HepG2 (cell line): ENCODE measurements around the gene QRICH2. TPM values are rescaled to one million over a fixed set of nuclear protein-coding genes. Genes with fewer than 3 reads are reported as not detected.

Source experiments
- EHMT2 ChIP-seq: fragments of 200-600 bp; sonication (generic); IDR thresholded peaks from 2 replicates; pipeline ENCODE4 v1.7.0; 2017; ENCODE audit warnings: antibody characterized with exemption, low read depth, low read length, borderline replicate concordance
- ELF4 ChIP-seq: sonication (generic); formaldehyde crosslinking; IDR thresholded peaks from 2 replicates; pipeline ENCODE4 v1.5.0; 2020; ENCODE audit warnings: missing genetic modification reagents, mild to moderate bottlenecking, moderate library complexity, borderline replicate concordance
- HMGA1 ChIP-seq: sonication (generic); formaldehyde crosslinking; conservative IDR thresholded peaks from 2 replicates; pipeline ENCODE4 v1.4.0; 2020; ENCODE audit warnings: missing genetic modification reagents
- HNF4G ChIP-seq, 2 experiments: sonication (generic) in 1 of 2; formaldehyde crosslinking in 1 of 2; IDR thresholded peaks; 2 replicates each; pipeline versions ENCODE4 v1.4.0 to v1.6.1; 2011 to 2020; ENCODE audit warnings: borderline replicate concordance in 2 of 2, low read depth in 2 of 2, mild to moderate bottlenecking in 2 of 2, low read length in 1 of 2, missing genetic modification reagents in 1 of 2, moderate library complexity in 1 of 2
- KDM5B ChIP-seq: sonication (generic); formaldehyde crosslinking; IDR thresholded peaks from 2 replicates; pipeline ENCODE4 v1.4.0; 2020; ENCODE audit warnings: missing genetic modification reagents, mild to moderate bottlenecking, borderline replicate concordance
- KLF6 ChIP-seq: IDR thresholded peaks from 2 replicates; pipeline ENCODE4 v1.8.0; 2016; ENCODE audit warnings: missing biosample characterization, missing genetic modification reagents
- MBD4 ChIP-seq: IDR thresholded peaks from 2 replicates; pipeline ENCODE4 v1.6.1; 2012; ENCODE audit warnings: low read length, inconsistent platforms, borderline replicate concordance
- MIER3 ChIP-seq: IDR thresholded peaks from 2 replicates; pipeline ENCODE4 v1.6.1; 2016; ENCODE audit warnings: missing compliant biosample characterization, borderline replicate concordance
- NCOR1 ChIP-seq: fragments of 200-600 bp; sonication (generic); IDR thresholded peaks from 2 replicates; pipeline ENCODE4 v1.7.0; 2017; ENCODE audit warnings: antibody characterized with exemption, low read length, borderline replicate concordance
- RFXAP ChIP-seq: sonication (generic); formaldehyde crosslinking; IDR thresholded peaks from 2 replicates; pipeline ENCODE4 v1.4.0; 2020; ENCODE audit warnings: missing genetic modification reagents, borderline replicate concordance
- SMAD9 ChIP-seq: sonication (generic); formaldehyde crosslinking; IDR thresholded peaks from 2 replicates; pipeline ENCODE4 v1.5.1; 2020; ENCODE audit warnings: mild to moderate bottlenecking, missing genetic modification reagents
- TCF12 ChIP-seq, 2 experiments: fragments of 450-650 bp in 1 of 2; sonication (generic) in 1 of 2; formaldehyde crosslinking in 1 of 2; IDR thresholded peaks; 2 replicates each; pipeline versions ENCODE4 v1.6.1 to v1.8.0; 2017 to 2022; ENCODE audit warnings: antibody characterized with exemption in 1 of 2, mild to moderate bottlenecking in 1 of 2, missing genetic modification reagents in 1 of 2, moderate library complexity in 1 of 2
- TEAD3 ChIP-seq: optimal IDR thresholded peaks from 2 replicates; pipeline ENCODE3; 2016; ENCODE audit warnings: borderline replicate concordance
- TOE1 ChIP-seq: sonication (generic); formaldehyde crosslinking; IDR thresholded peaks from 2 replicates; pipeline ENCODE4 v1.4.0; 2020; ENCODE audit warnings: mild to moderate bottlenecking, missing genetic modification reagents
- TP53 ChIP-seq: sonication (generic); formaldehyde crosslinking; conservative IDR thresholded peaks from 2 replicates; pipeline ENCODE4 v1.4.0; 2020; ENCODE audit warnings: missing genetic modification reagents
- XRCC5 ChIP-seq: fragments of 200-400 bp; formaldehyde crosslinking; optimal IDR thresholded peaks from 2 replicates; pipeline ENCODE3; 2017; ENCODE audit warnings: mild to moderate bottlenecking, low read length
- ZNF121 ChIP-seq: sonication (generic); formaldehyde crosslinking; IDR thresholded peaks from 2 replicates; pipeline ENCODE4 v1.5.0; 2020; ENCODE audit warnings: mild to moderate bottlenecking, missing genetic modification reagents
- ZNF205 ChIP-seq: IDR thresholded peaks from 2 replicates; pipeline ENCODE4 v1.6.1; 2018; ENCODE audit warnings: missing biosample characterization, missing genetic modification reagents
- ZNF274 ChIP-seq: sonication (generic); formaldehyde crosslinking; IDR thresholded peaks from 2 replicates; pipeline ENCODE4 v1.5.1; 2020; ENCODE audit warnings: mild to moderate bottlenecking, missing genetic modification reagents
- ZNF460 ChIP-seq: sonication (generic); formaldehyde crosslinking; IDR thresholded peaks from 2 replicates; pipeline ENCODE4 v1.5.1; 2020; ENCODE audit warnings: missing genetic modification reagents, mild to moderate bottlenecking, borderline replicate concordance
- ZNF484 ChIP-seq: sonication (generic); formaldehyde crosslinking; IDR thresholded peaks from 2 replicates; pipeline ENCODE4 v1.5.1; 2020; ENCODE audit warnings: mild to moderate bottlenecking, low read depth, missing genetic modification reagents, borderline replicate concordance
- ZNF660 ChIP-seq: sonication (generic); formaldehyde crosslinking; IDR thresholded peaks from 2 replicates; pipeline ENCODE4 v1.5.1; 2020; ENCODE audit warnings: mild to moderate bottlenecking, low read depth, missing genetic modification reagents, borderline replicate concordance
- ZNF709 ChIP-seq: sonication (generic); formaldehyde crosslinking; IDR thresholded peaks from 2 replicates; pipeline ENCODE4 v1.5.0; 2020; ENCODE audit warnings: mild to moderate bottlenecking, missing genetic modification reagents
- ZNF724P ChIP-seq: sonication (generic); formaldehyde crosslinking; IDR thresholded peaks from 2 replicates; pipeline ENCODE4 v1.8.0; 2022; ENCODE audit warnings: missing genetic modification reagents, borderline replicate concordance
- ZNF792 ChIP-seq: IDR thresholded peaks from 2 replicates; pipeline ENCODE4 v1.6.1; 2016
- ZSCAN31 ChIP-seq: sonication (generic); formaldehyde crosslinking; IDR thresholded peaks from 2 replicates; pipeline ENCODE4 v1.5.0; 2020; ENCODE audit warnings: low read depth, mild to moderate bottlenecking, missing genetic modification reagents
- polyA plus RNA-seq, 8 experiments: library from polyadenylated mRNA; depleted of rRNA in 3 of 8; stranded (reverse) in 7 of 8; unstranded in 1 of 8; fragments of >200 nt; fragmentation: Illumina TruSeq in 4 of 8; extraction: Trizol in 4 of 8; gene quantifications; 2 replicates each; pipeline versions ENCODE4 v1.2.1 to v1.2.3, GENCODE V29; 2011 to 2016; ENCODE audit warnings: low read depth in 4 of 8, missing spikeins in 1 of 8, mixed read lengths in 1 of 8; ENCODE audit not compliant: insufficient read depth in 1 of 8
- total RNA-seq, 5 experiments: library from RNA; depleted of rRNA; stranded (reverse); fragments of >200 nt; fragmentation: Illumina TruSeq; extraction: Trizol; gene quantifications; 2 replicates each; pipeline ENCODE4 v1.2.3, GENCODE V29; 2016; ENCODE audit warnings: low read depth in 1 of 5
- TF ChIP-seq, protein P1 (sequence below): IDR thresholded peaks from 2 replicates; pipeline ENCODE4 v1.6.1; 2012; ENCODE audit warnings: inconsistent platforms
- TF ChIP-seq, protein P2 (sequence below): sonication (generic); formaldehyde crosslinking; IDR thresholded peaks from 2 replicates; pipeline ENCODE4 v1.5.0; 2020; ENCODE audit warnings: missing genetic modification reagents, mild to moderate bottlenecking, borderline replicate concordance

The QRICH2 gene
- total and polyA plus RNA-seq, 2 of the 13 experiments (the other 11 are each of a cell fraction or from before 2014, with no cell fraction given) = 3.7 to 5.7 TPM

DNA sequence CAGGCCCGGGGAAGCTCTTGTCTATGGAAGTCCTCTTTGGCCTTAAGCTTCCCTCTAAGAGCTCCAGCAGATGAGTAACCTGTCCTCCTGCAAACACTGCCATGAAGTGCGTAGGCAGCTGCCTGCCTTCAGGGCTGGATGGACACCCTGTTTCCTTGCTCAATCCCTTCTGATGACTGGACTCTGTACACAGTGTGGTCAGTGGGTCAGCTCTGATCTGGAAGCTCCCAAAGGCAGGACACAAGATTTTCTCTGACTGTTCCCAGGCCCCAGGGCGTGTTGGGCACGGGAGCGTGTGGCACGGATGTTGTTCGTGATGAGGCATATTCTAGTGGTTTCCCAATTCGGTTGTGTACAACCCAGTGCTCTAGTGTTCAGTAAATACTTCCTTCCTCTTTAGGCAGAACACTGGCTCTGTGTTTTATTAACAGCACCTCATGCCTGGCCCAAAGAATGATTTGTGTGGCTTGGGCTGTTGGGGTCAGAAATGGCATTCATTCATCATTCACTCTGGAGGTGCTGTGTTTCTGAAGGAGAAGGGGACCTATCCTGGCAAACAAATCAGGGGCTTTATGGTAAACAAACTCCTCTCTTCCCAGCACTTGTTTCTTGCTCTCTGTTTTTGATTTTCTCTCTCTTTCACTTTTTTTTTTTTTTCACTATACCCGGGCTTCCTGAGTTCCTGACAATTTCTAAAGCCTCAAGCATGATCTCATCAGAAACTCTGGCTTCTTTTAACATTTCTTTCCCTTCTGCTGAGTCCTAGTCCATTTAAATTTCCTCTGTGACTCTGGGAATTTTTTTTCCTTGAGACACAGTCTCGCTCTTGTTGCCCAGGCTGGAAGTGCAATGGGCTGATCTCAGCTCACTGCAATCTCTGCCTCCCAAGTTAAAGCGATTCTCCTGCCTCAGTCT lies 55.8 kb downstream of the QRICH2 start (continued):
- peak; percentile 57; the same call in 1 of the 2 replicates for TF ChIP-seq ZNF205 (CRISPR knock-in tag)
- TF ChIP-seq EHMT2 = no peak
- no peak for TF ChIP-seq ZNF484 (CRISPR knock-in tag)
- TF ChIP-seq, protein P1, sequence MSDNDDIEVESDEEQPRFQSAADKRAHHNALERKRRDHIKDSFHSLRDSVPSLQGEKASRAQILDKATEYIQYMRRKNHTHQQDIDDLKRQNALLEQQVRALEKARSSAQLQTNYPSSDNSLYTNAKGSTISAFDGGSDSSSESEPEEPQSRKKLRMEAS = peak; percentile 88
- TF ChIP-seq HNF4G (IDR thresholded peaks at IDR 0.05; ENCODE audit: borderline replicate concordance, low read depth, low read length) = no peak
- peak; percentile 47; the same call in 1 of the 2 replicates for TF ChIP-seq HNF4G (CRISPR knock-in tag; IDR thresholded peaks at IDR 0.05; ENCODE audit: borderline replicate concordance, low read depth)
- TF ChIP-seq ZNF724P = peak; percentile 67
- TF ChIP-seq HMGA1 (CRISPR knock-in tag) = no peak
- no peak for TF ChIP-seq ZNF709 (CRISPR knock-in tag)
- no peak for TF ChIP-seq TCF12 (IDR thresholded peaks at IDR 0.05)
- no peak for TF ChIP-seq TCF12 (CRISPR knock-in tag; IDR thresholded peaks at IDR 0.05)
- TF ChIP-seq ZNF460 (CRISPR knock-in tag) = no peak
- TF ChIP-seq ZNF660 = no peak
- TF ChIP-seq KDM5B (CRISPR knock-in tag) = peak; percentile 67; the same call in 1 of the 2 replicates
- TF ChIP-seq ZNF274 (CRISPR knock-in tag) = no peak
- no peak for TF ChIP-seq ELF4 (CRISPR knock-in tag)
- TF ChIP-seq ZNF121 = no peak
- TF ChIP-seq, protein P2, sequence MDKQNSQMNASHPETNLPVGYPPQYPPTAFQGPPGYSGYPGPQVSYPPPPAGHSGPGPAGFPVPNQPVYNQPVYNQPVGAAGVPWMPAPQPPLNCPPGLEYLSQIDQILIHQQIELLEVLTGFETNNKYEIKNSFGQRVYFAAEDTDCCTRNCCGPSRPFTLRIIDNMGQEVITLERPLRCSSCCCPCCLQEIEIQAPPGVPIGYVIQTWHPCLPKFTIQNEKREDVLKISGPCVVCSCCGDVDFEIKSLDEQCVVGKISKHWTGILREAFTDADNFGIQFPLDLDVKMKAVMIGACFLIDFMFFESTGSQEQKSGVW (CRISPR knock-in tag) = no peak
- TF ChIP-seq TEAD3 (CRISPR knock-in tag) = peak; percentile 87
- peak; percentile 76 for TF ChIP-seq KLF6 (CRISPR knock-in tag)
- no peak for TF ChIP-seq TOE1 (CRISPR knock-in tag)
- no peak for TF ChIP-seq TP53
- TF ChIP-seq NCOR1 = peak; percentile 13; the same call in 1 of the 2 replicates
- TF ChIP-seq MIER3 (CRISPR knock-in tag) = peak; percentile 79; the same call in 1 of the 2 replicates
- peak; percentile 87 for TF ChIP-seq ZNF792 (CRISPR knock-in tag)
- peak; percentile 74 for TF ChIP-seq XRCC5
- no peak for TF ChIP-seq ZSCAN31 (CRISPR knock-in tag)
- TF ChIP-seq MBD4 = no peak
- TF ChIP-seq SMAD9 (CRISPR knock-in tag) = no peak
- no peak for TF ChIP-seq RFXAP (CRISPR knock-in tag)
